Breast epithelium (tissue), 3 donors: Measurements from ENCODE around the gene PPARG.

ENCODE experiments used
- POLR2AphosphoS5 ChIP-seq, 3 donors: sonication (generic); formaldehyde crosslinking; IDR thresholded peaks; one replicate each; pipeline ENCODE4 v1.6.1; 2017; ENCODE audit warnings: antibody characterized with exemption in 3 of 3
- TF ChIP-seq, protein P1 (sequence below), 3 donors: fragments of 450-650 bp; IDR thresholded peaks; one replicate each; pipeline ENCODE4 v1.5.1; 2016 to 2017; ENCODE audit warnings: antibody characterized with exemption in 3 of 3, mild to moderate bottlenecking in 3 of 3, moderate library complexity in 3 of 3

DNA sequence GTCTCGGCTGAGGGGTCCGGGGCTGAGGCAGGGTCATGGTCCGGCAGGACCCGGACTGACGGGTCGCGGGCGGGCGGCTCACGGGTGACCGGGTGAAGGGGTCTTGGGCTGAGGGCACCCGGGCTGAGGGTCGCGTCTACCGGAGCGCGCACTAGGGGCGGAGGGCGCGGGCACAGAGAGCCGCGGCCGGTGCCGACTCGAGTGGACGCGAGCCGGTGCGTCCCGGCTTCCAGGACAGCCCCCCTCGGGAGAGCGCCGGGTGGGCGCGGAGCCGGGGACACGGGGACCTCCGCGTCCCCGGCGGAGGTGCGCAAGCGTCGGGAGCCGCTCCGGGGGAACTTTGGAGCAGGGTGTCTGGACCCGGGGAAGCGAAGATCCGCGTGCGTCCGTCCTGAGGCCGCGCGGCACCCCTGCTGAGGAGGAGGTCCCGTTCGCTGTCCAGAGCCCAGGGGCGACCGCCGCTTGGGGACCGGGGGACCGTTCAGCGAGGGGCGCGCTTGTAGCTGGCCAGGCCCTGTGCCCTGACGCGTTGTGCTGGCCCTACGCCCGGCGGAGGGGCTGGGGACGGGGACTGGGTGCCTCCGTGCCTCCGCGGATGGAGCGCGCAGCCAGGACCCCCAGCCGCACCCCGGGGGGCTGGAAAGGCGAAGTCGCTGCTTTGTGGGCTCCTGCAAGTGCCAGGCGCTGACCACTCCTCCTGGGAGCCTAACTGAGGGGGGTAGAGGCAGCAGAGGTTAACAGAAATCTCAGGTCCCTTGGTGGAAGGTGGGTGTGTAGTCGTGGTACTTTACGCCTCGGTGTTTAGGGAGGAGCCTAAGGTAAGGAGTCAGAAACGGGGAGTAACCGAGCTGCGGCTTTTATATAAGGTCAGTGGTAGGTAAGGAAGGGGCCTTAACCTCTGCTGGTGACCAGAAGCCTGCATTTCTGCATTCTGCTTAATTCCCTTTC, at the start of gene PPARG:
- no peak for TF ChIP-seq POLR2AphosphoS5 (IDR thresholded peaks at IDR 0.05)
- TF ChIP-seq, protein P1, sequence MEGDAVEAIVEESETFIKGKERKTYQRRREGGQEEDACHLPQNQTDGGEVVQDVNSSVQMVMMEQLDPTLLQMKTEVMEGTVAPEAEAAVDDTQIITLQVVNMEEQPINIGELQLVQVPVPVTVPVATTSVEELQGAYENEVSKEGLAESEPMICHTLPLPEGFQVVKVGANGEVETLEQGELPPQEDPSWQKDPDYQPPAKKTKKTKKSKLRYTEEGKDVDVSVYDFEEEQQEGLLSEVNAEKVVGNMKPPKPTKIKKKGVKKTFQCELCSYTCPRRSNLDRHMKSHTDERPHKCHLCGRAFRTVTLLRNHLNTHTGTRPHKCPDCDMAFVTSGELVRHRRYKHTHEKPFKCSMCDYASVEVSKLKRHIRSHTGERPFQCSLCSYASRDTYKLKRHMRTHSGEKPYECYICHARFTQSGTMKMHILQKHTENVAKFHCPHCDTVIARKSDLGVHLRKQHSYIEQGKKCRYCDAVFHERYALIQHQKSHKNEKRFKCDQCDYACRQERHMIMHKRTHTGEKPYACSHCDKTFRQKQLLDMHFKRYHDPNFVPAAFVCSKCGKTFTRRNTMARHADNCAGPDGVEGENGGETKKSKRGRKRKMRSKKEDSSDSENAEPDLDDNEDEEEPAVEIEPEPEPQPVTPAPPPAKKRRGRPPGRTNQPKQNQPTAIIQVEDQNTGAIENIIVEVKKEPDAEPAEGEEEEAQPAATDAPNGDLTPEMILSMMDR (IDR thresholded peaks at IDR 0.05) = no peak
